IMR-90 (cell line): ENCODE measurements around the gene PPARD.

Experiments used
- BHLHE40 ChIP-seq: fragments of 150-350 bp; IDR thresholded peaks from 2 replicates; pipeline ENCODE4 v1.6.1; 2016; ENCODE audit warnings: mild to moderate bottlenecking, low read depth, low read length
- CEBPB ChIP-seq: IDR thresholded peaks from 2 replicates; pipeline ENCODE4 v1.6.1; 2012; ENCODE audit warnings: low read depth, low read length, improper control_type of control experiment
- CHD1 ChIP-seq: IDR thresholded peaks from 2 replicates; pipeline ENCODE4 v1.6.1; 2012; ENCODE audit warnings: low read depth, low read length, improper control_type of control experiment
- FOS ChIP-seq: fragments of 150-350 bp; IDR thresholded peaks from 2 replicates; pipeline ENCODE4 v1.6.1; 2016; ENCODE audit warnings: low read depth, low read length
- MAFK ChIP-seq: IDR thresholded peaks from 2 replicates; pipeline ENCODE4 v1.6.1; 2012; ENCODE audit warnings: low read depth, low read length, improper control_type of control experiment
- MXI1 ChIP-seq: IDR thresholded peaks from 2 replicates; pipeline ENCODE4 v1.6.1; 2012; ENCODE audit warnings: low read depth, mild to moderate bottlenecking, low read length, moderate library complexity, borderline replicate concordance
- POLR2A ChIP-seq: IDR thresholded peaks from 2 replicates; pipeline ENCODE4 v1.6.1; 2012; ENCODE audit warnings: mild to moderate bottlenecking, low read depth, low read length
- RCOR1 ChIP-seq: IDR thresholded peaks from 2 replicates; pipeline ENCODE4 v1.6.1; 2012; ENCODE audit warnings: mild to moderate bottlenecking, low read length, improper control_type of control experiment; ENCODE audit not compliant: insufficient replicate concordance
- RFX5 ChIP-seq: IDR thresholded peaks from 2 replicates; pipeline ENCODE4 v1.8.0; 2012; ENCODE audit warnings: low read depth, mild to moderate bottlenecking, low read length, moderate library complexity
- SMC3 ChIP-seq: fragments of 150-350 bp; IDR thresholded peaks from 2 replicates; pipeline ENCODE4 v1.6.1; 2016; ENCODE audit warnings: low read depth, mild to moderate bottlenecking, antibody characterized with exemption, low read length, moderate library complexity
- TF ChIP-seq, protein P1 (sequence below): conservative IDR thresholded peaks from 2 replicates; pipeline ENCODE4 v1.5.1; 2012; ENCODE audit warnings: mild to moderate bottlenecking, low read depth, low read length, improper control_type of control experiment
- TF ChIP-seq, protein P2 (sequence below): fragments of 150-350 bp; IDR thresholded peaks from 2 replicates; pipeline ENCODE4 v1.6.1; 2017; ENCODE audit warnings: mild to moderate bottlenecking, antibody characterized with exemption, low read length, low read depth

DNA sequence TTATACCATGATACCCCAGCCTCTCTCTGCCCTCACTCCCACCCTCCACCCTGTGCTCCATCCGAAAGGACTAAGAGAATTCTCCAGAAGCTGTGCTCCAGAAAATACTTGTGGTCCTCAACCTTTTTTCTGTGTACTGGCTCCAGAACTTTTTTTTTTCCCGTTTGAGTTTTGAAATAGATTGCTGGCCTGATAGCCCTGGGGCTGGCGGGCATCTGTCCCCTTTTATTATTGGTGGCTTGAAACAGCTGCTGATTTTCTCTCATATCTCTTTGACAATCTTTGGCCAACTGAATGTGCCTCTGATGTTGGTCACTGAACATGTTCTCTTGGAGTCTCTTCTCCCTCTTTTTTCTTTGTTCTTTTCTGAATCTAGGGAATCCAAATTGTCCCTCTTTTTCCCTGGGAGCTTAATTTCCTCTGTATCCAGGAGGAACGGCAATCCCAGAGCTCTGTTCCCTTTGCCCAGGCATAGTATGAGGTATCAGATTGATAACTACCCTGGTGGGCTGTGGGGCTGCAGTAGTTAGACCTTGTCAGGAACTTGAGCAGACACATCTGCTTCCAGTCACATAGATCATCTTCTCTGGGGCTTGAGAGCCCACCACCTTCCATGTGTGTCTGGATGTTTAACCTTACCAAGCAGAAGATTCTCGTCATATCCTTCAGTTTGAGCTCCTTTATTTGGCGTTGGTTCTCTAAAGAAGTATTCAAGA, 1.6 kb downstream of the PPARD start:
- TF ChIP-seq, protein P1, sequence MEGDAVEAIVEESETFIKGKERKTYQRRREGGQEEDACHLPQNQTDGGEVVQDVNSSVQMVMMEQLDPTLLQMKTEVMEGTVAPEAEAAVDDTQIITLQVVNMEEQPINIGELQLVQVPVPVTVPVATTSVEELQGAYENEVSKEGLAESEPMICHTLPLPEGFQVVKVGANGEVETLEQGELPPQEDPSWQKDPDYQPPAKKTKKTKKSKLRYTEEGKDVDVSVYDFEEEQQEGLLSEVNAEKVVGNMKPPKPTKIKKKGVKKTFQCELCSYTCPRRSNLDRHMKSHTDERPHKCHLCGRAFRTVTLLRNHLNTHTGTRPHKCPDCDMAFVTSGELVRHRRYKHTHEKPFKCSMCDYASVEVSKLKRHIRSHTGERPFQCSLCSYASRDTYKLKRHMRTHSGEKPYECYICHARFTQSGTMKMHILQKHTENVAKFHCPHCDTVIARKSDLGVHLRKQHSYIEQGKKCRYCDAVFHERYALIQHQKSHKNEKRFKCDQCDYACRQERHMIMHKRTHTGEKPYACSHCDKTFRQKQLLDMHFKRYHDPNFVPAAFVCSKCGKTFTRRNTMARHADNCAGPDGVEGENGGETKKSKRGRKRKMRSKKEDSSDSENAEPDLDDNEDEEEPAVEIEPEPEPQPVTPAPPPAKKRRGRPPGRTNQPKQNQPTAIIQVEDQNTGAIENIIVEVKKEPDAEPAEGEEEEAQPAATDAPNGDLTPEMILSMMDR, result no peak
- TF ChIP-seq CEBPB, result no peak
- no peak for TF ChIP-seq POLR2A
- no peak for TF ChIP-seq BHLHE40
- no peak for TF ChIP-seq RFX5
- no peak for TF ChIP-seq MXI1
- no peak for TF ChIP-seq CHD1
- no peak for TF ChIP-seq FOS
- TF ChIP-seq MAFK, result no peak
- TF ChIP-seq, protein P2, sequence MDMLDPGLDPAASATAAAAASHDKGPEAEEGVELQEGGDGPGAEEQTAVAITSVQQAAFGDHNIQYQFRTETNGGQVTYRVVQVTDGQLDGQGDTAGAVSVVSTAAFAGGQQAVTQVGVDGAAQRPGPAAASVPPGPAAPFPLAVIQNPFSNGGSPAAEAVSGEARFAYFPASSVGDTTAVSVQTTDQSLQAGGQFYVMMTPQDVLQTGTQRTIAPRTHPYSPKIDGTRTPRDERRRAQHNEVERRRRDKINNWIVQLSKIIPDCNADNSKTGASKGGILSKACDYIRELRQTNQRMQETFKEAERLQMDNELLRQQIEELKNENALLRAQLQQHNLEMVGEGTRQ, result no peak
- no peak for TF ChIP-seq SMC3
- no peak for TF ChIP-seq RCOR1
